ENCODE results near the gene STX18. TPM values are rescaled to one million over a fixed set of nuclear protein-coding genes. Genes with fewer than 3 reads are reported as not detected.

The STX18 gene
- total and polyA plus RNA-seq, 11 donors: 10.1 to 26.1 (median 18.0) TPM

- TF ChIP-seq POLR2A (IDR thresholded peaks at IDR 0.05) (no peak), CTCF (IDR thresholded peaks at IDR 0.05) (no peak)
- peaks cover 0 to 13% (median 0%) of the 10 kb centered on the region in 12 donors for H3K9me3 ChIP-seq
- DNase-seq (no peak), ATAC-seq (no peak)
- no peaks in the 10 kb centered on the region for H3K4me1 ChIP-seq
- intact Hi-C loops (cut with DNase I): no loop called here
- no peak overlapping the region for H3K27ac ChIP-seq
- peaks cover 2 to 88% (median 71%) of the 10 kb centered on the region in 9 donors for H3K36me3 ChIP-seq
- no peak overlapping the region for H3K4me3 ChIP-seq
- H3K27me3 ChIP-seq: no peaks in the 10 kb centered on the region
- 86 to 92% (median 89%) methylated on average over 5 of the region's 5 CpGs for WGBS, 4 donors
Observed at GRCh38 chr4:4455210-4455865, 86.5 kb downstream of the STX18 start.

- intact Hi-C loops (cut with DNase I): no loop called here
- no peak overlapping the region for H3K27ac ChIP-seq
- no peak for ATAC-seq
- no peak for DNase-seq
- H3K4me1 ChIP-seq: peaks cover 0 to 2% (median 0%) of the 10 kb centered on the region in 12 donors
- H3K36me3 ChIP-seq: peaks cover 0 to 17% (median 0%) of the 10 kb centered on the region in 9 donors
- no peaks in the 10 kb centered on the region for H3K27me3 ChIP-seq
- H3K9me3 ChIP-seq: no peaks in the 10 kb centered on the region
- no peak for TF ChIP-seq POLR2A (IDR thresholded peaks at IDR 0.05)
- no peak for TF ChIP-seq CTCF (IDR thresholded peaks at IDR 0.05)
- no peak overlapping the region for H3K4me3 ChIP-seq
Observed at GRCh38 chr4:4446434-4446833, 95.4 kb downstream of the STX18 start.

- intact Hi-C loops (cut with DNase I): no loop called here
- H3K27ac ChIP-seq: no peak overlapping the region
- no peaks in the 10 kb centered on the region for H3K9me3 ChIP-seq
- DNase-seq (no peak), ATAC-seq (no peak)
- H3K4me3 ChIP-seq: no peak overlapping the region
- WGBS, 4 donors: 89 to 97% (median 95%) methylated on average over 2 of the region's 2 CpGs
- TF ChIP-seq CTCF (IDR thresholded peaks at IDR 0.05) (no peak), POLR2A (IDR thresholded peaks at IDR 0.05) (no peak)
- peaks cover 0 to 2% (median 0%) of the 10 kb centered on the region in 12 donors for H3K4me1 ChIP-seq
- H3K27me3 ChIP-seq: no peaks in the 10 kb centered on the region
- H3K36me3 ChIP-seq: peaks cover 0 to 14% (median 0%) of the 10 kb centered on the region in 9 donors
Observed at GRCh38 chr4:4443821-4444220, 98.0 kb downstream of the STX18 start.

- ATAC-seq: no peak
- Histone ChIP-seq H3K4me3 (no peak overlapping the region), H3K27ac (no peak overlapping the region), H3K4me1 (peaks cover 0 to 2% (median 0%) of the 10 kb centered on the region in 12 donors), H3K36me3 (peaks cover 0 to 43% (median 20%) of the 10 kb centered on the region in 9 donors), H3K9me3 (no peaks in the 10 kb centered on the region), H3K27me3 (no peaks in the 10 kb centered on the region)
- DNase-seq: no peak
- TF ChIP-seq POLR2A (IDR thresholded peaks at IDR 0.05): no peak
- TF ChIP-seq CTCF (IDR thresholded peaks at IDR 0.05): no peak
- intact Hi-C loops (cut with DNase I): no loop called here
- 85 to 97% (median 95%) methylated on average over 2 of the region's 2 CpGs for WGBS, 4 donors
Observed at GRCh38 chr4:4440333-4441061, 101.4 kb downstream of the STX18 start.
